Measurements from ENCODE around the gene PRELID3B.

The PRELID3B gene

DNA sequence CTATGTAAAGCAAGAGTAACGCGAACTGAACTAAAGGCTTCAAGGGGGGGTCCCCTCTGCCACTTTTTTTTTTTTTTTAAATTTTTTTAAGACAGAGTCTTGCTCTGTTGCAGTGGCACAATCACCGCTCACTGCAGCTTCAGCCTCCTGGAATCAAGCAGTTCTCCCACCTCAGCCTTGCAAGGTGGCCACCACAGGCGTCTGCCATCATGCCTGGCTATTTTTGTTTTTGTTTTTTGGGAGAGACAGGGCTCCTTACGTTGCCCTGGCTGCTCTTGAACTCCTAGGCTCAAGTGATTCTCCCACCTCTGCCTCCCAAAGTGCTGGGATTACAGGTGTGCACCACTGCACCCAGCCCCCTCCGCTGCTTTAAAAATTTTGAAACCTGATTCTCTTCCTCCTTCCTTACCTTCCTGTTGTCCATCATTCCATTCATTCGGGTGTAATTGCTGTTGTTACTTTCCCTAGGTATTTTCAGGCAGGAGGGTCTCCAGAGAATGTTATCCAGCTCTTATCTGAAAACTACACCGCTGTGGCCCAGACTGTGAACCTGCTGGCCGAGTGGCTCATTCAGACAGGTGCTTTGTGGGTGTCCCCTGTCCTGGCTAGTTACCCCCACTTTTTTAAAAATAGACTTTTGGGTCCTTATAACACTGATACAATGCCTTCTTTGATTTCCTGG lies 56.2 kb downstream of the PRELID3B start:
- peaks cover 56% of the 10 kb centered on the region for H4K20me1 ChIP-seq (ENCODE audit: insufficient read depth, low read length)
- H3K9ac ChIP-seq (ENCODE audit: low read length): no peak overlapping the region
- H3K79me2 ChIP-seq (ENCODE audit: low read length): peaks cover 67% of the 10 kb centered on the region
- peaks cover 19% of the 10 kb centered on the region for H3K4me1 ChIP-seq (ENCODE audit: low read length)
- H3K4me2 ChIP-seq (ENCODE audit: low read length): no peak overlapping the region
- TF ChIP-seq, protein P1, sequence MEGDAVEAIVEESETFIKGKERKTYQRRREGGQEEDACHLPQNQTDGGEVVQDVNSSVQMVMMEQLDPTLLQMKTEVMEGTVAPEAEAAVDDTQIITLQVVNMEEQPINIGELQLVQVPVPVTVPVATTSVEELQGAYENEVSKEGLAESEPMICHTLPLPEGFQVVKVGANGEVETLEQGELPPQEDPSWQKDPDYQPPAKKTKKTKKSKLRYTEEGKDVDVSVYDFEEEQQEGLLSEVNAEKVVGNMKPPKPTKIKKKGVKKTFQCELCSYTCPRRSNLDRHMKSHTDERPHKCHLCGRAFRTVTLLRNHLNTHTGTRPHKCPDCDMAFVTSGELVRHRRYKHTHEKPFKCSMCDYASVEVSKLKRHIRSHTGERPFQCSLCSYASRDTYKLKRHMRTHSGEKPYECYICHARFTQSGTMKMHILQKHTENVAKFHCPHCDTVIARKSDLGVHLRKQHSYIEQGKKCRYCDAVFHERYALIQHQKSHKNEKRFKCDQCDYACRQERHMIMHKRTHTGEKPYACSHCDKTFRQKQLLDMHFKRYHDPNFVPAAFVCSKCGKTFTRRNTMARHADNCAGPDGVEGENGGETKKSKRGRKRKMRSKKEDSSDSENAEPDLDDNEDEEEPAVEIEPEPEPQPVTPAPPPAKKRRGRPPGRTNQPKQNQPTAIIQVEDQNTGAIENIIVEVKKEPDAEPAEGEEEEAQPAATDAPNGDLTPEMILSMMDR (IDR thresholded peaks at IDR 0.05; ENCODE audit: low read depth, low read length): no peak
- no peak for TF ChIP-seq EZH2phosphoT487 (IDR thresholded peaks at IDR 0.05; ENCODE audit: low read depth)
- no peaks in the 10 kb centered on the region for H3K27me3 ChIP-seq (ENCODE audit: low read depth, low read length)
- no peak overlapping the region for H3K4me3 ChIP-seq (ENCODE audit: low read length)
- no peak overlapping the region for H3K27ac ChIP-seq (ENCODE audit: low read length)
- peaks cover 63% of the 10 kb centered on the region for H3K36me3 ChIP-seq (replicated peaks; ENCODE audit: low read depth, low read length)
- H2AFZ ChIP-seq (ENCODE audit: low read depth, low read length): no peak overlapping the region
- no peaks in the 10 kb centered on the region for H3K9me3 ChIP-seq (ENCODE audit: insufficient read depth, low read length)

- no peaks in the 10 kb centered on the region for H3K9me3 ChIP-seq (ENCODE audit: insufficient read depth, low read length)
- H3K9ac ChIP-seq (ENCODE audit: low read length): no peak overlapping the region
- peaks cover 56% of the 10 kb centered on the region for H4K20me1 ChIP-seq (ENCODE audit: insufficient read depth, low read length)
- H2AFZ ChIP-seq (ENCODE audit: low read depth, low read length): no peak overlapping the region
- H3K27ac ChIP-seq (ENCODE audit: low read length): no peak overlapping the region
- no peak overlapping the region for H3K4me2 ChIP-seq (ENCODE audit: low read length)
- H3K4me1 ChIP-seq (ENCODE audit: low read length): peaks cover 19% of the 10 kb centered on the region
- H3K27me3 ChIP-seq (ENCODE audit: low read depth, low read length): no peaks in the 10 kb centered on the region
- H3K79me2 ChIP-seq (ENCODE audit: low read length): peaks cover 70% of the 10 kb centered on the region
- peaks cover 55% of the 10 kb centered on the region for H3K36me3 ChIP-seq (replicated peaks; ENCODE audit: low read depth, low read length)
- TF ChIP-seq, protein P1 (IDR thresholded peaks at IDR 0.05; ENCODE audit: low read depth, low read length): no peak
- TF ChIP-seq EZH2phosphoT487 (IDR thresholded peaks at IDR 0.05; ENCODE audit: low read depth): no peak
- no peak overlapping the region for H3K4me3 ChIP-seq (ENCODE audit: low read length)
Measured at GRCh38 chr20:58985656-58986055, 56.9 kb downstream of the PRELID3B start.

GRCh38 chr20:58984691-58985090 lies 57.9 kb downstream of the PRELID3B start:
- TF ChIP-seq, protein P1 (IDR thresholded peaks at IDR 0.05; ENCODE audit: low read depth, low read length): no peak
- TF ChIP-seq EZH2phosphoT487 (IDR thresholded peaks at IDR 0.05; ENCODE audit: low read depth): no peak
- peaks cover 27% of the 10 kb centered on the region for H3K4me1 ChIP-seq (ENCODE audit: low read length)
- no peak overlapping the region for H3K4me2 ChIP-seq (ENCODE audit: low read length)
- no peak overlapping the region for H3K27ac ChIP-seq (ENCODE audit: low read length)
- H3K79me2 ChIP-seq (ENCODE audit: low read length): peaks cover 70% of the 10 kb centered on the region
- no peak overlapping the region for H3K4me3 ChIP-seq (ENCODE audit: low read length)
- no peaks in the 10 kb centered on the region for H3K9me3 ChIP-seq (ENCODE audit: insufficient read depth, low read length)
- H3K27me3 ChIP-seq (ENCODE audit: low read depth, low read length): no peaks in the 10 kb centered on the region
- H4K20me1 ChIP-seq (ENCODE audit: insufficient read depth, low read length): peaks cover 56% of the 10 kb centered on the region
- H3K9ac ChIP-seq (ENCODE audit: low read length): no peak overlapping the region
- H2AFZ ChIP-seq (ENCODE audit: low read depth, low read length): no peak overlapping the region
- peaks cover 47% of the 10 kb centered on the region for H3K36me3 ChIP-seq (replicated peaks; ENCODE audit: low read depth, low read length)

Measured in OCI-LY3 (cell line).